AG09319 (cell line): ENCODE data around the gene CHRNE.

Source experiments
- DNase-seq: peaks from one replicate; pipeline ENCODE4 v3.0.0-alpha.2; 2010; ENCODE audit warnings: low read depth; ENCODE audit errors: extremely low read depth
- TF ChIP-seq, protein P1 (sequence below): IDR thresholded peaks from 2 replicates; pipeline ENCODE4 v1.5.1; 2011; ENCODE audit warnings: low read depth, mild to moderate bottlenecking, inconsistent platforms, low read length, moderate library complexity

Gene CHRNE

DNA sequence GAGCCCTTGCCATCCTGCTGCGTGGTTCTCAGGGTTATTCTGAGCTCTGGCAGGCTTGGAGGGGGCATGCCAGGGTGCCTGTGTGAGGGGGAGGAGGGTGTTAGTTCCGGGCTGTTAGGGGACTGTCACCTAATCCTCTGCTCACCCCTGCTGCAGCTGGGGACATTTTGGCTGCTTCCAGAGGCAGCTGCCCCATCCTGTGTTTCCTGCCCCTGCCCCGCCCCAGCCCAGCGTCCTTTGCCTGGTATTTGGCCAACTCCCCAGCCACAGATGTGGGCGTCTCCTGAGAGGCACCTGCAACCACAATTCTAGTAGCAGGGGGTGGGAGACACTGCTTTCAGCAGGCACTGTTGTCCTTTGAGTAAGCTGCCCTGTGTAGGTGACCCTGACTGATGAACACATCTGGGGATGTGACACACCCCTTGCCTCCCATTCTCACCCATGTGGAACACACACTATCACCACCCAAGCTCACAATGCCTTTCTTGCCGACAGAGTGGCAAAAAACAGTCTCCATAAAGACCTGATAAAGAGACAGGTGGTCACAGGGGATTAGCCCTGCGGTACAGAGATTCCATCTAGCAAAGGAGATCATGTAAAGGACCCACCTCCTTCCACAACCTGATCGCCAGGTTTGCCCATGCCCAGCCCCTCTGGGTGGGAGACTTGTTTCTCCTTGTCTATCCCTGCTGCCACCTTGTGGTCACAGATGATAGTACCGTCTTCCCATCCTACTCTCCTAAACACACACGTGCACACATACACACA lies at the start of gene CHRNE:
CHRNE (minus strand) TSS at position 48 of the 768 bp plus-strand sequence; CDS start at position 13, 35 bp downstream.
- TF ChIP-seq, protein P1, sequence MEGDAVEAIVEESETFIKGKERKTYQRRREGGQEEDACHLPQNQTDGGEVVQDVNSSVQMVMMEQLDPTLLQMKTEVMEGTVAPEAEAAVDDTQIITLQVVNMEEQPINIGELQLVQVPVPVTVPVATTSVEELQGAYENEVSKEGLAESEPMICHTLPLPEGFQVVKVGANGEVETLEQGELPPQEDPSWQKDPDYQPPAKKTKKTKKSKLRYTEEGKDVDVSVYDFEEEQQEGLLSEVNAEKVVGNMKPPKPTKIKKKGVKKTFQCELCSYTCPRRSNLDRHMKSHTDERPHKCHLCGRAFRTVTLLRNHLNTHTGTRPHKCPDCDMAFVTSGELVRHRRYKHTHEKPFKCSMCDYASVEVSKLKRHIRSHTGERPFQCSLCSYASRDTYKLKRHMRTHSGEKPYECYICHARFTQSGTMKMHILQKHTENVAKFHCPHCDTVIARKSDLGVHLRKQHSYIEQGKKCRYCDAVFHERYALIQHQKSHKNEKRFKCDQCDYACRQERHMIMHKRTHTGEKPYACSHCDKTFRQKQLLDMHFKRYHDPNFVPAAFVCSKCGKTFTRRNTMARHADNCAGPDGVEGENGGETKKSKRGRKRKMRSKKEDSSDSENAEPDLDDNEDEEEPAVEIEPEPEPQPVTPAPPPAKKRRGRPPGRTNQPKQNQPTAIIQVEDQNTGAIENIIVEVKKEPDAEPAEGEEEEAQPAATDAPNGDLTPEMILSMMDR, result peak; percentile 78
- peak; percentile 52 for DNase-seq

DNA sequence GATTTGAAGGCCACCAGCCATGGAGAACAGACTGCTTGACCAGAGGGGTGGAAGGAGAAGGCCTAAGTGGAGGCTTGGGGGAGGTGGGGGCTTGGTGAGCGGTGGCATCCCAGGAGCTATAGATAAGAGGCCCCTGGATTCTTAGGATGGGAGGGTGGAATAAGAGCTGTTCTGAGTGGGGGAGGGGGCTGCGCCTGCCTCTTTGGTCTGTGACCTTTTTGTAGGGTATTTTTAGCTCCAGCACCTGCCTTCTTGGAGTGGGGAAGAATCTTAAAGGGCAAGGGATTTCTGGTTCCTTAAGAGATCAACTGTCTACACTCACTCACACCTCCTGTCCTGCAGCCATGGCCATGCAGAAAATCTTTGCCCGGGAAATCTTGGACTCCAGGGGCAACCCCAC lies 48.6 kb upstream of the CHRNE start:
- DNase-seq, result no peak
- TF ChIP-seq, protein P1, result no peak

DNA sequence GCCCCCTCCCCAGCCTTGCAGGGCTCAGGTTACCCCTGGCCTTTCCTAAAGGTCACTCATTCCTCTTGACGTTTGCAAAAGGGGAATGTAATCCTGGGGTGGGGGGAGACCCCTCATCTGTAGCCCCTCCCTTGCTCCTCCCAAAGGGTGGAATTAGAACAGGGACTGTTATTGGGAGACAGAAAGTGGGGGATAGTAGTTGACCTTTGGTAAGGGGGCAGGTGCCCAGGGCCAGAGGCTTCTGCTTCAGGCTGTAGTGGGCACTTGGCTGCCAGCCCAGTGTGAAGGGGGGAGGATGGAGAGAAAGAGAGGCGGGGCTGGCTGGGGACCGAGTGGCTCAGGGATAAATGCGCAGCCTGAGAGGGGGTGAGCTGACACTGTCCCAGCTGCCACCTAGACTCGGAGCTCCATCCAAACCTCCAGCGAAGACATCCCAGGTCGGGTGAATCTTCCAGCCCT lies 47.9 kb upstream of the CHRNE start, which contains the start of gene ENO3:
ENO3 (plus strand) TSS at position 374 of the 459 bp plus-strand sequence. CDS start 711 bp downstream, outside the sequence.
- DNase-seq, result no peak
- TF ChIP-seq, protein P1, result no peak

DNA sequence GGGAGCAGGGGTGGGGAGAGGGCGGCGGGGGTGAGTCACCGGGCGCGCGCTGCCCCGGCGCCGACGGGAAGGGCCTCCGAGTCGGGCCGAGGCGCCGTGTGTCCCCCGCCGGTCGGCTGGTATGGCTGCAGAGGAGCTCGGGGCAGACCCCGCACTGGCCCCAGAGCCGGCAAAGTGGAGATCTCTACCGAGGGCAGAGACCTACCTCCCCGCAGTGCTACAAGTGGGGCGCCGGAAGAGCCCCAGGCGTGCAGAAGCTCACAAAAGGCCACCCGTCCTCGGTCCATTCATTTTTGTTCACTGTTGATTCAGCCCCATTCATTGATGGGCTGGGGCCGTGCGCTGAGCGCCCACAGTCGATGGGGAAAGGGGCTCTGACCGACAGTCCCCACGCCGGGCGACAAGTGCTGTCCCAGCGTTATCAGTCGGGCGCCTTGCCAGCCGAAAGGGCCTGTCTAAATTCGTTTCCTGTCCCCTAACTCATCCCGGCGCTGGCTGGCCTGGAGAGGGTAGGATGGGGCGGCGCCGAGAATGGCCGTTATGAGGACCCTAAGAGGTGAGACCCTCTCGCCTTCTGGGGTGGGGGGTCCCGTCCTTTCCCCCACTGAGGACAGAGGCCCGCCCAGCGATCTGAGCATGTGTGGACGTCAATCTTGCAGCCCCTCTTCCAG lies 47.3 kb upstream of the CHRNE start:
- TF ChIP-seq, protein P1, result no peak
- DNase-seq, result no peak

DNA sequence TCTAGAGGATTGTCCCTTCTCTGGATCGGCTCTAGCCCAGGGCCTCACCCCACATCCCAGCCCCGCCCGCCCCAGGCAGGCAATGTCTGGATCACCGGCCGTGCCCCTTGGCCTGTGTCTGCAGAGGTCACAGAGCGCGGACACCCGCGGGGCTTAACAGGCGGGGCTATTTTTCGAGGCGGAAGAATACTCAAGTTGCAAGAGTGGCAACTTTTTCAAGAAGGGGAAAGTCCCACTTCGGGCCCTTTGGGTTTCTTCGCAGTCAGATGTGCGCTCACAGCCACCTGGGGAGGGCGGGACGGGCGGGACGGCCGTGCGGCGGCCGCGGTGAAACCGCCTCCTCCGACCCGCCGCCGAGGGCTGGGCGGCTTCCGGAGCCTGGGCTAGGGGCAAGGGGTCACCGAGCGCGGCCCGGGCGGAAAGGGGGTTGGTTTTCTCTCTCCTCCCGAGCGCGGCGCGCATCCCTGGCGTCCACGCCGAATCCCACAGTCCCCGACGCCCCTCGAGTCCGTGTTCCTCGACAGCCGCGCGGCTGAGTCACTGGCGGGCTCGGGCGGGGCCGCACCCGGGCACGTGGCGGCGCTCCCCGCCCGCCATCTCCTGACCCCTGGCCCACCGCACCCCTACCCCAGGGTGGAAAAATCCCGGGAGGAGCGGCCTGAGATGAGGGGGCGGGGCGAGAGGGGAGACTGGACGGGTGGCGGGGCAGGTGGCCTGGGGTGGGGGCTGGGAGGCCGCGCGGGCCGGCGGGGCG lies 46.6 kb upstream of the CHRNE start:
- no peak for DNase-seq
- TF ChIP-seq, protein P1, result no peak

DNA sequence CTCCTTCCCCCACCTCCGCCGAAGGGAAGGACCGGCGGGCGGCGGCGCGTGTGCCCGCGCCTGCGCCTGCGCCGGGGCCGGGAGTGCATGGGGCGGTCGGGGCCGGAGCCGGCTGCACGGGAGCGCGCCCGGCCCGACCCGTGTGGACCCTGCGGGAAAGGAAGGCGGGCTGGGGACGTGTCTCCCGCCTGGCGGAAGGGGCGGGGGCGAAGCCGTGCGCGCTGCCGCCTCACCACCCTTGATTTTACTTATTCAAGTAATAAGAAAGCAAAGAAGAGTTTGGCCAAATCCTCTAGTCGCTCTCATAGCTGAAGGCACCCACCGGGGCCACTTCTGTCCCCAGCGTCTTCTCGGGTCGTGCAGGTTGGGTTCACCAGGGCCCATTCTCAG lies 46.0 kb upstream of the CHRNE start:
- peak; percentile 75 for DNase-seq
- TF ChIP-seq, protein P1, result no peak
